GM19238 (cell line): ENCODE data around the gene BMPR1B.
"Not testable (repeated sequence)": the region's sequence is repeated elsewhere in the genome, so short reads cannot be mapped to it uniquely, and the experiment has no call there.

Source experiments
- DNase-seq: peaks from one replicate; pipeline ENCODE4 v3.0.0; 2011; ENCODE audit warnings: low spot score; ENCODE audit not compliant: insufficient read length

Gene BMPR1B

GRCh38 chr4:94832329-94832728, 74.6 kb downstream of the BMPR1B start:
- not testable (repeated sequence) for DNase-seq

- no peak for DNase-seq
Observed at GRCh38 chr4:94833394-94833793, 75.6 kb downstream of the BMPR1B start.

GRCh38 chr4:94834501-94834900, 76.7 kb downstream of the BMPR1B start:
- DNase-seq, result no peak

- not testable (repeated sequence) for DNase-seq
Observed at GRCh38 chr4:94841166-94841863, 83.6 kb downstream of the BMPR1B start.

DNA sequence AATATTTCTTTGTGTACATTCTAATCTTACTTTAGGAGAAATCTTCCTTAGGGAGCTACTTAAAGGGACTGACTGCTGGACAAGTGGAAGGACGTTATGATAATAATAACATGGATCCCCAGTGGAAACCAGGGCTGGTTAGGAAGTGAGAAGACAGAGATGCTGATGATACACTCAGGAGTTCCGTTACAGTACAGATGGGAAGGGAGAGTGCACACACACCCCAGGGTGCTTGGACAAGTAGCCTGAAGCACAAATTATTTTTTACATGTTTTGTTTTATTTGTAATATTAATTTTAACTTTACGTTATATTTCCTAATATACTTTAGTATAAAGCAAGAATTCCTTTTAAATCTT, 84.1 kb downstream of the BMPR1B start:
- no peak for DNase-seq

DNA sequence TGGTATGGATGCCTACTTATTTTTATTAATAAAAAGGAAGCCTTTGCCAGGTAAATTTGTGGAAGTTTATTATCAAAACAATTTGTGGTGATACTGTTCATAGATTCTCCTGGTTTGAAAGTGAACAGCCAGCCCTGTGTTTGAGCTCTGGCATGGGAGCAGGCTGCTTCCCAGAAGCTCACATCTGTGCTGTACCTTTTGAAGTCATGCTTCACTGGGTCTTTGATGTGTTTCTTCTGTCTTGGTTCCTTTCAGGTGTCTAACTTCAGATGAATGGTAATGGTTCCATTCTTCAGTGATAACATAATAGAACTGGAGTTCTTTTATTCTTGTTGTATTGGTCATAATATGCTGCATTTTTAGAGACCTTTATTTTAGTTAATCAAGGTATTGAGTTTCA, 85.5 kb downstream of the BMPR1B start:
- no peak for DNase-seq

- DNase-seq, result no peak
Observed at GRCh38 chr4:94848326-94848725, 90.6 kb downstream of the BMPR1B start.

- no peak for DNase-seq
Observed at GRCh38 chr4:94849901-94850300, 92.1 kb downstream of the BMPR1B start.

GRCh38 chr4:94852616-94853015, 94.9 kb downstream of the BMPR1B start:
- no peak for DNase-seq

- no peak for DNase-seq
Observed at GRCh38 chr4:94856030-94856429, 98.3 kb downstream of the BMPR1B start.

GRCh38 chr4:94870146-94870545, 112.4 kb downstream of the BMPR1B start:
- DNase-seq, result no peak

DNA sequence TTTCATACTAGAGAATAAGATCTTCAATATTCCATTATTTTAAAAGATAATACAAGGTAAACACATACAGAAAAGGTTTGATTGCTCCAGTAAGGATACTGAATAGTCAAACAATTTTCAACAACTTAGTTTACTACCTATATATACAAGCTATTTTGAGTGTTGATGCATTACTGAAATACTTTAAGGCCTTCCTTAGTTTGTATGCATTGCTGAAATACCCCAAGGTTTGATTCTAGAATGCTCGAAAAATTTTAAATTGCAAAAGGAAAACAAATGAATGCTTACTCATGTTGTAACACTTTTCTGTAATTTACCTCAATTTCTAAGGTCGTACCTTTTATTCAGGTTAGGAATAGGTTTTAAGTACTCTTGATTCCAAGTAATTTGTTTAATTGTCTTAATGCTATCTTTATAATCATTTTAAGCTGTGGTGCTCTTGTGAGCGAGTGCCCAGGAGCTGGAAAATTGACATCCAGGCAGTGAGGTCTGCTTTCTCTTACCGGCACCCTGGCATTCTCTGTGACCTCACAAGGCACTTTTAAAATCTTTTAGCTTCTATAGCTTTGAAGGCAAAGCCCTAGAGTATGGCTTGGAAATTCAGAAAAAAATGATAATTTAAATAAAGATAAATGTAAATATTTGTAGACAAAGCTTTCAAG, 114.0 kb downstream of the BMPR1B start:
- no peak for DNase-seq

DNA sequence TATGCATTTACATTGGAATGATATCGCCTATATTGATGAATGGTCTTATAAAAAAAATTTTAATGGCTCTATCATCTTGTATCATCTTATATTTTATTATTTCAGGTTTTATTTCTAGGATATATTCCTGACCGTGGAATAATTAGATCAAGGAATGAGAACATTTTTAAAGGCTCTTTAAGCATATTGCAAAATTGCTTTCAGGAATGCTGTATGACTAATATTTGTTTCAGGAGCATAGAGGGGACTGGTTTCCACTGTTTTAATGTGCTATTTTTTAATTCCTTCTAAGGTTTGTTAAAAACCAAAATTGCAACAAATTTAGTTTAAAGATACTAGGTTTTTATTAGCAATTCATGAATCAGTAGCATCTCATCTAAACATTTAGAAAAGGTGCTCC, 120.2 kb downstream of the BMPR1B start:
- no peak for DNase-seq

DNA sequence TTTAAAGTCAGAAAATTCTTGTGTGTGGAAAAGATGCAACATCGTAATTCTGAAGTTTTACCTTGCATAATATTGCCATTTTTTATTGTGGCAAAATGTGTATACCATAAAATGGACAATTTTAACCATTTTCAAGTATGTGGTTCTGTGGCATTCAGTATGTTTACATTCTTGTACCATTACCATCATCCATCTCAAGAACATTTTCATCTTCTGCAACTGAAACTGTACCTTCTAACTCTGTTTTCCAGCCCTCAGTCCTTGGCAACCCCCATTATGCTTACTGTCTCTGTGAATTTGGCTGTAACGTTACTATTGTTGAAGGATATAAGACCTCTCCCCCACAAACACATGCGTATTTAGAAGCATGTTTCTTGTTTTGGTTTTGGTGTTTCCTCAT, 123.2 kb downstream of the BMPR1B start:
- no peak for DNase-seq

- no peak for DNase-seq
Observed at GRCh38 chr4:94882756-94883155, 125.0 kb downstream of the BMPR1B start.

DNA sequence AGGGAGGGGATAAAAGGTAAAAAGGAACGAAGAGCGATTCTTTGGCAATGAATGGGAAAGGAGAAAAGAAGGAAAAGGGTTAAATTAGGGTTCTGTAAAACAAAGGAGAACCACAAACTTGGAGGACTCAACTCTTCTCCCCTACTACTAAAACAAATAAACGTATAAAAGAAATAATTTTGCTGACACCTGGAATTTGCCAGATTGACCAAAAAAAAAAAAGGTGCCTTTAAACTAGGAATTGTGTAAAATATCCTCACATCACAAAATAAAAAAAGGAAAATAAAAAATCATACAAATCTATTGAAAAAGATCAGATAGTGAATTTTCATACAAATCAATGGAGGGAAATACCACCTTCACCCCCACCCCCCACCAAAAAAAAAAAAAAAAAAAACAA, 129.3 kb downstream of the BMPR1B start:
- no peak for DNase-seq

DNA sequence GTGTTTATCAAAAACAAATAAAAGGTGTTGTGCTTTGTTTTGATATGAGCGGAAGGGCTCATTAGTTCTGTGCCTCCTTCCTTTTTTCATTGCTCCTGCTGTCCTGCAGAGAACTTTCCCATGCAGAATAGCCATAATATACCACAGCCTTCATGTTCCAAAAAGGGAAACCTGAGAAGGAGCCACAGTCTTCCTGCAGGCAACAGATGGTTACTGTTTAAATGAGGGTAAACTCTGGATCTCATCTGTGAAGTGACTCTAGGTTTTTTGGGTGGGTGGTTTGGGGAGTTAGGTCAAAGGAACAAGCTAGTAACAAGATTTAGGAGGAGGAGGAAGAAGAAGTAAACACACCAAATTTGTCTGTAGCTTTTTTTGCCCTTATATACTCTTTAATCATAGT, 131.8 kb downstream of the BMPR1B start:
- DNase-seq, result no peak

- no peak for DNase-seq
Observed at GRCh38 chr4:94889946-94890345, 132.2 kb downstream of the BMPR1B start.

DNA sequence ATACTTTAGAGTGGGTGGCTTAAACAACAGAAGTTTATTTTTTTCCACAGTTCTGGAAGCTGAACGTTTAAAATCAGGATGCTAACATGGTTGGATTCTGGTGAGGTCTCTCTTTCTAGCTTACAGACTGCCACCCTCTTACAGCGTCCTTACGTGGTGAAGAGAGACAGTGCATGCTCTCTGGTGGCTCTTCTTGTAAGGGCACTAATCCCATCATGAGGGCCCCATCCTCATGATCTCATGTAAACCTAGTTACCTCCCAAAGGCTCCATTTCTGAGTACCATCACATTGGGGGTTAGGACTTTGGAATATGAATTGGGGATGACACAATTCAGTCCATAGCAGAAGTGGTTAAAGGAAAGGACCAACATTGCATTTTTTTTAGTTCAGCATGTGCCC, 132.8 kb downstream of the BMPR1B start:
- DNase-seq, result no peak

DNA sequence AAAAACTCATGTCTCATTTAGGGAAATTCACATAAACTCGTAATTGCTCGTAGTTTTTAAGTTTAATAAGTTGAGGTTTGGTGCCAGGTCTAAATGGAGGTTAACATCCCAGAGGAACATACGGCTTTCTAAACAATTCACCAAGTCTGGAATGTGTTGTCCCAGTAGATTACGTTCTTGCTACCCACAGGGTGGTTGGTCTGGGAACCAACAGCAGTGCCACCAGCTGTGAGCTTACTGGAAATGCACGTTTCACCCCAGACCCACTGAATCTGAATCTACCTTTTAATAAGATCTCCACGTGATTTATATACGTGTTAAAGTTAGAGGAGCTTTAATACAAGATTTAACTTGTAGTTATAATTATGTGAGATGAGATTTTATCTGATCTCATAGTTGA, 134.3 kb downstream of the BMPR1B start:
- no peak for DNase-seq

DNA sequence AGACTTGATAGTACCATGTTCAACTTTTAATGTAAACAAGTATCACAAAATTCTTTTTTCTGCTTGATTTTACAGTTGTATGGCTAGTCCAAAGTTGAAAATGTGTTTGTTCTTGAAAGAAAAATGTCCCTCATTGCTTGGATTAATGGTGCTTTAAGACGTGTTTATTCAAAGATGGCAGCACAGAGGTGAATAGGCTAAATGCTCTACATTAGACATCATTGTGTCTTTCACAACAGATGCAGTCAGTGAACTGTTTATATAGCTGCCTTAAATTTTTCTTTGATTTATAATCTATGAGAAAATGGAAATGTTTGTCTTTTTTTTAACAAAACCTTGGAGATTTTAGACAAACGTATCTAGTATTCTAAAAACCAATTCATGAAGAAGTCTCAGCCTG, 137.3 kb downstream of the BMPR1B start:
- DNase-seq, result no peak

DNA sequence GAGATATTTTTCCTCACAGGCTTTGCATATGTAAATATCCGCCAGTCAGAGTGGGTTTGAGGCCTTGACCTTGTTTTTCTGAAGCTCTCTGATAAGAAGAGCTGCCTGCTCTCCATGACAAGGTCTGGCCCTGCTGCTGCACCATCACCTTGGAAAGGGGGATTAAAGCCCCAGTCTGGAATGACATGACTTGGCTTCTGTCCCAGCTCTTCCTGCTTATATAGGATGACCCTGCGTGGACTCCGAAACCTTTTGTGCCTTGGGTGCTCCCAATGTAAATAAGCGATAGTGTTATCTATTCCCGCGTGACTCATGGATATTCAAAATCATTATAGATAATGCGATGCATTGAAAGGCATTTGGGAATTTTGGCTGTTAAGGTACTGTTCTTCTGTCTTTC, 139.3 kb downstream of the BMPR1B start:
- no peak for DNase-seq

DNA sequence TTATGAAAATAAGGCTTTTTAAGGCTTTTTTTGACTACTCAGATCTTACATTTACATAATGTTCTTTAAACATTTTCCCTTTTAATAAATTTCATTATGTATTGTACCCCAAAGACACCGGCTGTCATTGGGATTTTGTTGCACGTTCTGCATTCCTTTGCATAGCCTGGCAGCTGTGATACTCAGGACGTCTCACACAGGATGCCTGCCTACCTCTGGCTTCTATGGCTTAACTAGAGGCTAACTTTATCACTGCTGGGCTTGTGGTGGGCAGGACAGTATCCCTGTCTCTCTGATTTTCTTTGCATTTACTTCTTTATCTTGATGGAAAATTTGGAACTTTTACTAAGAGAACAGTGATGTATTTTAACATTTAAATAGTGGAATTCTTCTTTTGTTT, 147.8 kb downstream of the BMPR1B start:
- DNase-seq, result no peak
